Colonic mucosa (tissue), 4 donors: ENCODE data around the gene NPIPA7. TPM values are rescaled to one million over a fixed set of nuclear protein-coding genes. Genes with fewer than 3 reads are reported as not detected.
"Not testable (repeated sequence)": the region's sequence is repeated elsewhere in the genome, so short reads cannot be mapped to it uniquely, and the experiment has no call there.

ENCODE experiments used
- DNase-seq: peaks from one replicate; pipeline ENCODE4 v3.0.0-alpha.2; 2020
- H3K27ac ChIP-seq: fragments of 200-600 bp; one replicate; pipeline ENCODE4 v1.8.0; 2021
- H3K27me3 ChIP-seq: fragments of 200-600 bp; one replicate; pipeline ENCODE4 v1.8.0; 2021
- H3K36me3 ChIP-seq: fragments of 200-600 bp; one replicate; pipeline ENCODE4 v1.8.0; 2021
- H3K4me1 ChIP-seq: fragments of 200-600 bp; one replicate; pipeline ENCODE4 v1.8.0; 2021; ENCODE audit warnings: mild to moderate bottlenecking
- H3K4me3 ChIP-seq: fragments of 200-600 bp; one replicate; pipeline ENCODE4 v1.8.0; 2021
- H3K9ac ChIP-seq, 2 donors: one replicate each; pipeline ENCODE4 v1.7.0; 2013; ENCODE audit warnings: control low read depth in 2 of 2, low read depth in 2 of 2, low read length in 2 of 2
- H3K9me3 ChIP-seq: fragments of 200-600 bp; one replicate; pipeline ENCODE4 v1.8.0; 2021
- intact Hi-C: fragments of 100-400 bp; cut with DNase I; formaldehyde crosslinking; loops from one replicate; pipeline ENCODE4 v1.14.1; 2022
- total RNA-seq, 2 donors: library from RNA; stranded (reverse); fragmentation: NEBNext Ultra II Directional in 1 of 2; extraction: Animal tissue kit (Norgen Biotek cat#: 25700) in 1 of 2; gene quantifications; one replicate each; pipeline ENCODE4 v1.2.1, GENCODE V29; 2021
- donor health status: healthy.
- donor health status: DM: no; HTN: no; CAD: no.
- donor health status: DM: no; HTN: no; CAD: no.

NPIPA7 gene
- total RNA-seq, result 1 to 10 TPM; 5.8 to 6.7 TPM

DNA sequence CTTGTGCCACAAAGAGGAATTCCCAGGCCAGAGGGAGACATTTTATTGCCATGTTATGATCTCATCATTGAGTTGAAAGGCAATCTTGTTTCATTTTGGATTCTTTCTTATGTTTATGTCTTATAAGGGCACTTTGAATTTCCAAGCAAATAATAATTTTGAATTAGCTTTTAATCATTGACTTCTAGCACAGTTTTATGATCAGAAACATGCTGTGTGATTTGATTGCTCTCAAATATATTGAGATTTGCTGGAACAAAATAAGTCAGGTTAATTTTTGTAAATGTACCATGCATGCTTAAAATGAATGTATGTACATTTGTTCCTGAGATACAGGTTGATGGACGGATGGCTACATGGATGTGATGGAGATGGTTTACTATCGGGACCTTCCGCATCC lies at the start of gene NPIPA7:
Gene NPIPA7 (plus strand): TSS at position 301 of the 400 bp plus-strand sequence. CDS start 105 bp downstream, outside the sequence.
- intact Hi-C loops, H3K36me3 ChIP-seq, H3K27me3 ChIP-seq, DNase-seq, H3K27ac ChIP-seq, H3K9ac ChIP-seq, H3K4me1 ChIP-seq, H3K9me3 ChIP-seq, H3K4me3 ChIP-seq: not testable (repeated sequence)

DNA sequence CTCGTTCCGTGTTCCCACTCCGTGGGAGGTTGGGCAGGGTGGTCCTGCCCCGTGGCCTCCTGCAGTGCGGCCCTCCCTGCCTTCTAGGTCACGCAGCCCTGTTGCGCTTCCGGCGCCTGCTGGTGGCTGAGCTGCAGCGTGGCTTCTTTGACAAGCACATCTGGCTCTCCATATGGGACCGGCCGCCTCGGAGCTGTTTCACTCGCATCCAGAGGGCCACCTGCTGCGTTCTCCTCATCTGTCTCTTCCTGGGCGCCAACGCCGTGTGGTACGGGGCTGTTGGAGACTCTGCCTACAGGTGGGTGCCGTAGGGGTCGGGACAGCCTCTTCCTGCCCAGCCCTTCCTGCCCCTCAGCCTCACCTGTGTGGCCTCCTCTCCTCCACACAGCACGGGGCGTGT lies 47.5 kb upstream of the NPIPA7 start:
- DNase-seq, result peak; percentile 10
- not testable (repeated sequence) for H3K27ac ChIP-seq, H3K9ac ChIP-seq

DNA sequence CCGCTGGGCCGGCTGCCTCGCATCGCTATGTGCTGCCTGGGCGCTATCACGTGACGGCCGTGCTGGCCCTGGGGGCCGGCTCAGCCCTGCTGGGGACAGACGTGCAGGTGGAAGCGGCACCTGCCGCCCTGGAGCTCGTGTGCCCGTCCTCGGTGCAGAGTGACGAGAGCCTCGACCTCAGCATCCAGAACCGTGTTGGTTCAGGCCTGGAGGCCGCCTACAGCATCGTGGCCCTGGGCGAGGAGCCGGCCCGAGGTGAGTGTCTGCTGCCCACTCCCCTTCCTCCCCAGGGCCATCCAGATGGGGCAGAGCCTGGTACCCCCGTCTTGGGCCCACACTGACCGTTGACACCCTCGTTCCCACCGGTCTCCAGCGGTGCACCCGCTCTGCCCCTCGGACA lies 21.4 kb upstream of the NPIPA7 start:
- DNase-seq, H3K9ac ChIP-seq, intact Hi-C loops, H3K27ac ChIP-seq, H3K36me3 ChIP-seq, H3K27me3 ChIP-seq, H3K4me1 ChIP-seq, H3K9me3 ChIP-seq, H3K4me3 ChIP-seq: not testable (repeated sequence)

More for the DNA sequence above, 47.5 kb upstream of the NPIPA7 start:
- intact Hi-C loops, H3K4me3 ChIP-seq, H3K27me3 ChIP-seq, H3K36me3 ChIP-seq, H3K9me3 ChIP-seq, H3K4me1 ChIP-seq: not testable (repeated sequence)

DNA sequence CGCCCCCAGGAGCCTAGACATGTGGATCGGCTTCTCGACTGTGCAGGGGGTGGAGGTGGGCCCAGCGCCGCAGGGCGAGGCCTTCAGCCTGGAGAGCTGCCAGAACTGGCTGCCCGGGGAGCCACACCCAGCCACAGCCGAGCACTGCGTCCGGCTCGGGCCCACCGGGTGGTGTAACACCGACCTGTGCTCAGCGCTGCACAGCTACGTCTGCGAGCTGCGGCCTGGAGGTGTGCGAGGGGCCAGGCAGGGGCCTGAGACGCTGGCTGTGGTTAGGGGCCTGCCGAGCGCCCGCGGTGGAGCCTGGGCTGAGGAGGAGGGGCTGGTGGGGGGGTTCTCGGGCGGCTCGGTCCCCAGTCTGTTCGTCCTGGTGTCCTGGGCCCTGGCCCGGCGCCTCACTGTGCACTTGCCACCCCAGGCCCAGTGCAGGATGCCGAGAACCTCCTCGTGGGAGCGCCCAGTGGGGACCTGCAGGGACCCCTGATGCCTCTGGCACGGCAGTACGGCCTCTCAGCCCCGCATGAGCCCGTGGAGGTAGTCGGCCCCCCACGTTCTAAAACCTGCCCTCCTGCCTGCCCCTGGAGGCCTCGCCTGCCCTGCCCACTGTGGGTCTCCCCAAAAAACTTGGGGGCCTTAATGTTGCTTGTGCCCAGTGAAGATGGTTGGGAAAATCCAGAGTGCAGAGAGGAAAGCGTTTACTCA lies 20.2 kb upstream of the NPIPA7 start:
- H3K9ac ChIP-seq, H3K27me3 ChIP-seq, H3K9me3 ChIP-seq, H3K4me1 ChIP-seq, intact Hi-C loops, H3K36me3 ChIP-seq, H3K27ac ChIP-seq, H3K4me3 ChIP-seq: not testable (repeated sequence)
- DNase-seq, result peak; percentile 6

- H3K27me3 ChIP-seq, H3K9ac ChIP-seq, H3K36me3 ChIP-seq, intact Hi-C loops, H3K27ac ChIP-seq, H3K4me1 ChIP-seq, H3K9me3 ChIP-seq, H3K4me3 ChIP-seq: not testable (repeated sequence)
- DNase-seq, result peak; percentile 7
Measured at GRCh38 chr16:16363595-16363994, 15.3 kb upstream of the NPIPA7 start.

DNA sequence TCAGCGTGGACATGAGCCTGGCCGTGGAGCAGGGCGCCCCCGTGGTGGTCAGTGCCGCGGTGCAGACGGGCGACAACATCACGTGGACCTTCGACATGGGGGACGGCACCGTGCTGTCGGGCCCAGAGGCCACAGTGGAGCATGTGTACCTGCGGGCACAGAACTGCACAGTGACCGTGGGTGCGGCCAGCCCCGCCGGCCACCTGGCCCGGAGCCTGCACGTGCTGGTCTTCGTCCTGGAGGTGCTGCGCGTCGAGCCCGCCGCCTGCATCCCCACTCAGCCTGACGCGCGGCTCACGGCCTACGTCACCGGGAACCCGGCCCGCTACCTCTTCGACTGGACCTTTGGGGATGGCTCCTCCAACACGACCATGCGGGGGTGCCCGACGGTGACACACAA lies 14.8 kb upstream of the NPIPA7 start:
- H3K4me3 ChIP-seq, H3K27ac ChIP-seq, intact Hi-C loops, H3K36me3 ChIP-seq, DNase-seq, H3K4me1 ChIP-seq, H3K9me3 ChIP-seq, H3K9ac ChIP-seq, H3K27me3 ChIP-seq: not testable (repeated sequence)

- H3K4me3 ChIP-seq, DNase-seq, H3K9ac ChIP-seq, H3K27me3 ChIP-seq, intact Hi-C loops, H3K9me3 ChIP-seq, H3K27ac ChIP-seq, H3K4me1 ChIP-seq, H3K36me3 ChIP-seq: not testable (repeated sequence)
Measured at GRCh38 chr16:16364701-16365100, 14.2 kb upstream of the NPIPA7 start.

GRCh38 chr16:16365319-16365718 lies 13.6 kb upstream of the NPIPA7 start:
- intact Hi-C loops, H3K9ac ChIP-seq, H3K27ac ChIP-seq: not testable (repeated sequence)

GRCh38 chr16:16365851-16366250 lies 13.1 kb upstream of the NPIPA7 start:
- H3K36me3 ChIP-seq, H3K4me1 ChIP-seq, H3K9ac ChIP-seq, intact Hi-C loops, H3K9me3 ChIP-seq, H3K27me3 ChIP-seq, H3K4me3 ChIP-seq, H3K27ac ChIP-seq, DNase-seq: not testable (repeated sequence)

More at GRCh38 chr16:16365319-16365718, 13.6 kb upstream of the NPIPA7 start:
- H3K36me3 ChIP-seq, H3K4me1 ChIP-seq, H3K4me3 ChIP-seq, H3K9me3 ChIP-seq, H3K27me3 ChIP-seq: not testable (repeated sequence)
- peak; percentile 15 for DNase-seq

GRCh38 chr16:16366552-16367284 lies 12.2 kb upstream of the NPIPA7 start:
- H3K27me3 ChIP-seq, H3K9me3 ChIP-seq, H3K27ac ChIP-seq, H3K36me3 ChIP-seq, intact Hi-C loops, H3K4me1 ChIP-seq, H3K9ac ChIP-seq, H3K4me3 ChIP-seq: not testable (repeated sequence)
- peak; percentile 14 for DNase-seq

- intact Hi-C loops, H3K36me3 ChIP-seq, H3K27ac ChIP-seq, H3K4me3 ChIP-seq, H3K27me3 ChIP-seq, DNase-seq, H3K9ac ChIP-seq, H3K4me1 ChIP-seq, H3K9me3 ChIP-seq: not testable (repeated sequence)
Measured at GRCh38 chr16:16367285-16367628, 11.7 kb upstream of the NPIPA7 start.

- intact Hi-C loops, H3K4me1 ChIP-seq, H3K9ac ChIP-seq, H3K27ac ChIP-seq, H3K36me3 ChIP-seq, H3K4me3 ChIP-seq, H3K9me3 ChIP-seq, H3K27me3 ChIP-seq: not testable (repeated sequence)
- DNase-seq, result peak; percentile 12
Measured at GRCh38 chr16:16369081-16369856, 9.7 kb upstream of the NPIPA7 start.

DNA sequence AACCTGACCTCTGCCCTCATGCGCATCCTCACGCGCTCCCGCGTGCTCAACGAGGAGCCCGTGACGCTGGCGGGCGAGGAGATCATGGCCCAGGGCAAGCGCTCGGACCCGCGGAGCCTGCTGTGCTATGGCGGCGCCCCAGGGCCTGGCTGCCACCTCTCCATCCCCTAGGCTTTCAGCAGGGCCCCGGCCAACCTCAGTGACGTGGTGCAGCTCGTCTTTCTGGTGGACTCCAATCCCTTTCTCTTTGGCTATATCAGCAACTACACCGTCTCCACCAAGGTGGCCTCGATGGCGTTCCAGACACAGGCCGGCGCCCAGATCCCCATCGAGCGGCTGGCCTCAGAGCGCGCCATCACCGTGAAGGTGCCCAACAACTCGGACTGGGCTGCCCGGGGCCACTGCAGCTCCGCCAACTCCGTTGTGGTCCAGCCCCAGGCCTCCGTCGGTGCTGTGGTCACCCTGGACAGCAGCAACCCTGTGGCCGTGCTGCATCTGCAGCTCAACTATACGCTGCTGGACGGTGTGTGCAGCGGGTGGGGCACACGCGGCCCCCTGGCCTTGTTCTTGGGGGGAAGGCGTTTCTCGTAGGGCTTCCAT lies 7.7 kb upstream of the NPIPA7 start:
- peak; percentile 7 for DNase-seq
- H3K4me1 ChIP-seq, H3K36me3 ChIP-seq, H3K9me3 ChIP-seq, H3K27me3 ChIP-seq, H3K9ac ChIP-seq, H3K4me3 ChIP-seq, intact Hi-C loops, H3K27ac ChIP-seq: not testable (repeated sequence)
